Pancreas (tissue), 10 donors: Measurements from ENCODE around the gene MLX. TPM values are rescaled to one million over a fixed set of nuclear protein-coding genes. Genes with fewer than 3 reads are reported as not detected.

Experiments
- ATAC-seq, 4 donors: fragments of 200-7000 bp; cut with Tn5 transposase; one replicate each; pipeline versions ENCODE4 v1.8.0 to v1.9.1; 2020; ENCODE audit warnings: mild to moderate bottlenecking in 4 of 4, moderate library complexity in 4 of 4
- DNase-seq, 6 donors: peaks; one replicate each; pipeline ENCODE4 v3.0.0-alpha.2; 2020
- FAIRE-seq: peaks from 2 replicates; lab custom pipeline; 2012; peaks lifted over from hg19 to GRCh38; lab: Jason Lieb, UNC
- H3K27ac ChIP-seq, 4 donors: fragments of 200-600 bp; sonication (generic); 1 replicate in 3 of 4; 2 replicates in 1 of 4; pipeline versions ENCODE4 v1.5.0 to v1.8.0; 2020
- H3K27me3 ChIP-seq, 4 donors: fragments of 200-600 bp; one replicate each; pipeline ENCODE4 v1.8.0; 2021
- H3K36me3 ChIP-seq, 3 donors: fragments of 200-600 bp; sonication (generic) in 1 of 3; one replicate each; pipeline versions ENCODE4 v1.5.0 to v1.8.0; 2020 to 2021
- H3K4me1 ChIP-seq, 3 donors: fragments of 200-600 bp; one replicate each; pipeline ENCODE4 v1.8.0; 2021
- H3K4me3 ChIP-seq, 4 donors: fragments of 200-600 bp; sonication (generic) in 2 of 4; one replicate each; pipeline versions ENCODE4 v1.5.0 to v1.8.0; 2020 to 2021
- H3K9me3 ChIP-seq, 4 donors: fragments of 200-600 bp; one replicate each; pipeline ENCODE4 v1.8.0; 2021
- CTCF ChIP-seq, 4 donors: fragments of 200-600 bp; sonication (generic) in 3 of 4; IDR thresholded peaks; one replicate each; pipeline versions ENCODE4 v1.5.0 to v1.8.0; 2021; ENCODE audit warnings: antibody characterized with exemption in 4 of 4
- WGBS, 2 donors: extraction: QIAGEN DNeasy Blood & Tissue Kit; methylation state at CpG; one replicate each; pipeline ENCODE4 v1.1.7; 2013; 5-methylcytosine and 5-hydroxymethylcytosine counted together
- intact Hi-C, 3 donors: fragments of 100-400 bp; cut with DNase I; formaldehyde crosslinking; loops; one replicate each; pipeline versions ENCODE4 v1.11.1 to v1.14.2; 2022
- polyA plus RNA-seq, 2 donors: library from polyadenylated mRNA; stranded (reverse); fragments of 200-250 nt; gene quantifications; one replicate each; pipeline ENCODE4 v1.2.3, GENCODE V29; 2013
- total RNA-seq, 6 donors: library from RNA; stranded (reverse); fragmentation: NEBNext Ultra II Directional in 4 of 6; extraction: Animal tissue kit (Norgen Biotek cat#: 25700) in 4 of 6; gene quantifications; one replicate each; pipeline versions ENCODE4 v1.2.1 to v1.2.4, GENCODE V29; 2021 to 2023
- donor health status: healthy with polysubstance abuse.
- donor health status: DM: no; HTN: no; CAD: no; lungs with moderate emphysema.
- donor health status: DM: no; HTN: no; CAD: no.
- donor health status: control.
- donor health status: control.
- donor health status: Bipolar disorder and iron deficiency.
- donor health status: DM: yes; HTN: yes; CAD: no.
- donor health status: DM: no; HTN: no; CAD: no.
- donor health status: DM: no; HTN: no; CAD: no.
- donor health status: DM: yes; HTN: yes; CAD: no.

Gene MLX
- total and polyA plus RNA-seq, 8 donors, result 18.6 to 44.5 (median 25.2) TPM

- no peak for DNase-seq
- Histone ChIP-seq H3K27ac (no peak overlapping the region), H3K9me3 (no peaks in the 10 kb centered on the region), H3K27me3 (no peaks in the 10 kb centered on the region), H3K4me1 (peaks cover 9 to 21% (median 14%) of the 10 kb centered on the region in 3 donors), H3K4me3 (no peak overlapping the region), H3K36me3 (no peaks in the 10 kb centered on the region)
- 40 to 53% methylated on average over 3 of the region's 3 CpGs for WGBS, 2 donors
- no peak for TF ChIP-seq CTCF (IDR thresholded peaks at IDR 0.05)
- ATAC-seq, result no peak
- intact Hi-C loops, result loop anchor here in 1 of 3 donors (10.0 kb wide), 1 partner anchor 214 kb away; no protein-coding TSS in a partner anchor
- FAIRE-seq, result no peak
These were observed 37.8 kb upstream of the MLX start for GRCh38 chr17:42529061-42529460.

GRCh38 chr17:42530952-42531454 lies 35.9 kb upstream of the MLX start:
- 47 to 64% methylated on average over 2 of the region's 2 CpGs for WGBS, 2 donors
- no peak for TF ChIP-seq CTCF (IDR thresholded peaks at IDR 0.05)
- ATAC-seq (peak; percentile 45 to 73 (median 68)), DNase-seq (peak in 2 of 6 donors; percentile 63 to 71), FAIRE-seq (no peak)
- no peaks in the 10 kb centered on the region for H3K27me3 ChIP-seq
- H3K4me1 ChIP-seq, result peaks cover 11 to 26% (median 23%) of the 10 kb centered on the region in 3 donors
- H3K36me3 ChIP-seq, result no peaks in the 10 kb centered on the region
- H3K27ac ChIP-seq, result peak overlapping the region; percentile 23 to 79 (median 58)
- intact Hi-C loops, result no loop called here
- no peak overlapping the region for H3K4me3 ChIP-seq
- no peaks in the 10 kb centered on the region for H3K9me3 ChIP-seq

GRCh38 chr17:42531455-42532354 lies 35.2 kb upstream of the MLX start:
- no peaks in the 10 kb centered on the region for H3K9me3 ChIP-seq
- FAIRE-seq, result no peak
- ATAC-seq, result peak; percentile 23 to 49 (median 38)
- peak in 3 of 4 donors; percentile 19 to 35 (median 27) for TF ChIP-seq CTCF (IDR thresholded peaks at IDR 0.05)
- intact Hi-C loops, result no loop called here
- H3K36me3 ChIP-seq, result no peaks in the 10 kb centered on the region
- no peaks in the 10 kb centered on the region for H3K27me3 ChIP-seq
- WGBS, 2 donors, result 9 to 17% methylated on average over 31 to 60 of the region's 60 CpGs
- H3K4me1 ChIP-seq, result peaks cover 11 to 26% (median 23%) of the 10 kb centered on the region in 3 donors
- peak overlapping the region; percentile 39 to 79 (median 72) for H3K27ac ChIP-seq
- H3K4me3 ChIP-seq, result peak overlapping the region; percentile 10 to 50 (median 34)
- DNase-seq, result peak; percentile 52 to 84 (median 58)

- Histone ChIP-seq H3K36me3 (no peaks in the 10 kb centered on the region), H3K4me1 (peaks cover 8 to 26% (median 16%) of the 10 kb centered on the region in 3 donors), H3K4me3 (peak overlapping the region; percentile 40 to 68 (median 64)), H3K27ac (peak overlapping the region; percentile 46 to 91 (median 82)), H3K9me3 (no peaks in the 10 kb centered on the region), H3K27me3 (no peaks in the 10 kb centered on the region)
- no peak for FAIRE-seq
- intact Hi-C loops, result no loop called here
- no peak for TF ChIP-seq CTCF (IDR thresholded peaks at IDR 0.05)
- WGBS, 2 donors, result 34 to 39% methylated on average over 26 of the region's 26 CpGs
- ATAC-seq, result peak in 3 of 4 donors; percentile 5 to 7 (median 6)
- DNase-seq, result no peak
These were observed 31.5 kb upstream of the MLX start for GRCh38 chr17:42535155-42536047.
